ENCODE measurements around the gene DDAH1.

DDAH1 gene

DNA sequence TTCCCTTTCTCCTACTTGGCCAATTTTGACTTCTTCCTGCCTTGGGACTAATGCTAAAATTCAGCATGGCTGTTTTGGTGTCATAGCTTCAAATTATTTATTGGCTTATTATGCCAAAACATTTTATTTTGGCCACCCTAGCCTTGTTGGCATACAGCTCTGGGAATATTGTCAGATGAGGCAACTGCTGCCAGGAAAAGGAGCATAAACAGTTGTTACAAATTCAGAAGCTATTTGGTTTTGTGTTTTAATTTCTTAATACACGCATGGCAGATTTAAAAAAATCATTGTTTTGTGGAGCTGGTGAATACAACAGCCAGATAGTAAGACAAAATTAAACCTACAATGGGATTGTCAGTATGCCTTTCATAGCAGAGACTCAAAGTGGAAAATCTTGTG lies 121.7 kb downstream of the DDAH1 start:
- H3K4me1 ChIP-seq (ENCODE audit: control insufficient read depth in 1 of 2, insufficient read depth in 1 of 2, low read depth in 1 of 2, low read length in 1 of 2), result no peaks in the 10 kb centered on the region
- H3K27me3 ChIP-seq, result no peaks in the 10 kb centered on the region
- no peaks in the 10 kb centered on the region for H3K36me3 ChIP-seq
- H3K4me3 ChIP-seq (ENCODE audit: low read depth in 1 of 2, low read length in 1 of 2), result no peak overlapping the region
- no peaks in the 10 kb centered on the region for H3K9me3 ChIP-seq
- TF ChIP-seq CTCF (IDR thresholded peaks at IDR 0.05), result no peak
- H3K27ac ChIP-seq, result no peak overlapping the region

DNA sequence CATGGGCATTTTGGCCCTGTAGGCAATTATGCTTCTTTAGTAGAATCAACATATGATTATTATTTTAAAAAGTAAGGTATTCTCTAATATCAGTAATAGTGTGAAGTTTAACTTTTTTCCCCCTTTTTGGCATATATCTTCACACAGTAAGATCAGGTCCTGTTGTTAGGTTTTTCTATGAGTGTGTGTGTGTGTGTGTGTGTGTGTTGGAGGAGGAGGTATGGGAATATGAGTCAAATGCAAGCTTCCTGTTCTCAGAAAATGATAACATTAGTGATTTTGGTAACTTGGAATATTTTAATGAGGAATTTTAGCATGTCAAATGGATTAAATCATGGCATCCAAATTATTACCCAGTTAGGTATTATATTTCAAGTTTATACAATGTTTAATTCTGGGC lies 122.8 kb downstream of the DDAH1 start:
- Histone ChIP-seq H3K27me3 (no peaks in the 10 kb centered on the region), H3K27ac (no peak overlapping the region), H3K4me1 (ENCODE audit: control insufficient read depth in 1 of 2, insufficient read depth in 1 of 2, low read depth in 1 of 2, low read length in 1 of 2) (no peaks in the 10 kb centered on the region), H3K9me3 (no peaks in the 10 kb centered on the region), H3K4me3 (ENCODE audit: low read depth in 1 of 2, low read length in 1 of 2) (no peak overlapping the region), H3K36me3 (no peaks in the 10 kb centered on the region)
- no peak for TF ChIP-seq CTCF (IDR thresholded peaks at IDR 0.05)

DNA sequence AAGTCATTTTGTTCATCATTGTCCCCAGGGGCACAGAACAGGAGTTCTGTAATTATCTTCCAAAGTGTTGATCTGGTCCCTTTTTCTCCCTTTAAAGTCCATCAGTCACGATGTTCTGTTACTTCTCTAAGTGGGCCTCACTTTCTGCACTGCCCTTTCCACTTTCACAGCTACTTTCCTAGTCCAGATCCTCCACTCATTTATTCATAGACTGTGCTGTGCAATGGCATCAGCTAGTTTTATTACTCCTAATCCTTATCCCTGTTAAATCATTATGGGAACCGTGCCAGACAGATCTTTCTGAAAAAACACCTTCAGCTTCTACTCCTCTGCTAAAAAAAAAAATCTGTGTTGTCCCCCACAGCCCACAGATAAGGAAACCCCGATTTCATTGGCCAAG lies 124.5 kb downstream of the DDAH1 start:
- H3K4me1 ChIP-seq (ENCODE audit: control insufficient read depth in 1 of 2, insufficient read depth in 1 of 2, low read depth in 1 of 2, low read length in 1 of 2), result no peaks in the 10 kb centered on the region
- H3K36me3 ChIP-seq, result no peaks in the 10 kb centered on the region
- H3K27me3 ChIP-seq, result no peaks in the 10 kb centered on the region
- TF ChIP-seq CTCF (IDR thresholded peaks at IDR 0.05), result no peak
- H3K9me3 ChIP-seq, result no peaks in the 10 kb centered on the region
- H3K4me3 ChIP-seq (ENCODE audit: low read depth in 1 of 2, low read length in 1 of 2), result no peak overlapping the region
- no peak overlapping the region for H3K27ac ChIP-seq

GRCh38 chr1:85339656-85340399 lies 125.1 kb downstream of the DDAH1 start:
- TF ChIP-seq CTCF (IDR thresholded peaks at IDR 0.05), result no peak
- Histone ChIP-seq H3K27me3 (no peaks in the 10 kb centered on the region), H3K4me1 (ENCODE audit: control insufficient read depth in 1 of 2, insufficient read depth in 1 of 2, low read depth in 1 of 2, low read length in 1 of 2) (no peaks in the 10 kb centered on the region), H3K36me3 (no peaks in the 10 kb centered on the region), H3K4me3 (ENCODE audit: low read depth in 1 of 2, low read length in 1 of 2) (no peak overlapping the region), H3K27ac (no peak overlapping the region), H3K9me3 (no peaks in the 10 kb centered on the region)

GRCh38 chr1:85339089-85339488 lies 125.9 kb downstream of the DDAH1 start:
- H3K9me3 ChIP-seq, result no peaks in the 10 kb centered on the region

More at GRCh38 chr1:85339089-85339488, 125.9 kb downstream of the DDAH1 start:
- no peaks in the 10 kb centered on the region for H3K36me3 ChIP-seq
- H3K27ac ChIP-seq, result no peak overlapping the region
- no peaks in the 10 kb centered on the region for H3K27me3 ChIP-seq
- no peaks in the 10 kb centered on the region for H3K4me1 ChIP-seq (ENCODE audit: control insufficient read depth in 1 of 2, insufficient read depth in 1 of 2, low read depth in 1 of 2, low read length in 1 of 2)
- no peak for TF ChIP-seq CTCF (IDR thresholded peaks at IDR 0.05)
- H3K4me3 ChIP-seq (ENCODE audit: low read depth in 1 of 2, low read length in 1 of 2), result no peak overlapping the region
